NCI-H82 (cell line): Measurements from ENCODE around the gene CLDN4.
"Not testable (repeated sequence)": the region's sequence is repeated elsewhere in the genome, so short reads cannot be mapped to it uniquely, and the experiment has no call there.

Experiments used
- DNase-seq: peaks from one replicate; lab custom pipeline; 2025; lab: John Stamatoyannopoulos, UW

Gene CLDN4

GRCh38 chr7:73830681-73831583 lies at the start of gene CLDN4:
TSS of gene CLDN4 (plus strand) at chr7:73830996. CDS start at chr7:73831202, 206 bp downstream.
- no peak for DNase-seq

- DNase-seq = no peak
Measured at GRCh38 chr7:73786588-73786987, 44.2 kb upstream of the CLDN4 start.

- DNase-seq = not testable (repeated sequence)
Measured at GRCh38 chr7:73787786-73788048, 43.1 kb upstream of the CLDN4 start.

GRCh38 chr7:73789051-73789450 lies 41.7 kb upstream of the CLDN4 start:
- DNase-seq = no peak

GRCh38 chr7:73791170-73791690 lies 39.6 kb upstream of the CLDN4 start:
- DNase-seq = not testable (repeated sequence)

- not testable (repeated sequence) for DNase-seq
Measured at GRCh38 chr7:73795188-73795587, 35.6 kb upstream of the CLDN4 start.

GRCh38 chr7:73796656-73797055 lies 34.1 kb upstream of the CLDN4 start:
- DNase-seq = not testable (repeated sequence)

GRCh38 chr7:73797176-73797575 lies 33.6 kb upstream of the CLDN4 start:
- DNase-seq = not testable (repeated sequence)

- no peak for DNase-seq
Measured at GRCh38 chr7:73799282-73800141, 31.3 kb upstream of the CLDN4 start.

GRCh38 chr7:73801577-73801976 lies 29.2 kb upstream of the CLDN4 start:
- no peak for DNase-seq

- DNase-seq = no peak
Measured at GRCh38 chr7:73802459-73802858, 28.3 kb upstream of the CLDN4 start.

- DNase-seq = no peak
Measured at GRCh38 chr7:73809467-73809951, 21.3 kb upstream of the CLDN4 start.

- DNase-seq = no peak
Measured at GRCh38 chr7:73810998-73811360, 19.8 kb upstream of the CLDN4 start.

- peak; percentile 80 for DNase-seq
Measured at GRCh38 chr7:73811760-73812168, 19.0 kb upstream of the CLDN4 start.

- no peak for DNase-seq
Measured at GRCh38 chr7:73812996-73813395, 17.8 kb upstream of the CLDN4 start.

- DNase-seq = no peak
Measured at GRCh38 chr7:73815436-73815835, 15.4 kb upstream of the CLDN4 start.

GRCh38 chr7:73817121-73817520 lies 13.7 kb upstream of the CLDN4 start:
- DNase-seq = no peak

- DNase-seq = no peak
Measured at GRCh38 chr7:73820013-73820412, 10.8 kb upstream of the CLDN4 start.

- not testable (repeated sequence) for DNase-seq
Measured at GRCh38 chr7:73821597-73822285, 9.1 kb upstream of the CLDN4 start.

GRCh38 chr7:73822319-73823173 lies 8.2 kb upstream of the CLDN4 start:
- DNase-seq = peak; percentile 71

- DNase-seq = no peak
Measured at GRCh38 chr7:73823257-73823656, 7.5 kb upstream of the CLDN4 start.
